ENCODE measurements around the gene AKAP8L.
A peak's percentile ranks its signal among the peaks of the same experiment; 100 is the strongest.

AKAP8L gene

GRCh38 chr19:15445227-15445605 lies 26.4 kb upstream of the AKAP8L start:
- TF ChIP-seq, protein P1, sequence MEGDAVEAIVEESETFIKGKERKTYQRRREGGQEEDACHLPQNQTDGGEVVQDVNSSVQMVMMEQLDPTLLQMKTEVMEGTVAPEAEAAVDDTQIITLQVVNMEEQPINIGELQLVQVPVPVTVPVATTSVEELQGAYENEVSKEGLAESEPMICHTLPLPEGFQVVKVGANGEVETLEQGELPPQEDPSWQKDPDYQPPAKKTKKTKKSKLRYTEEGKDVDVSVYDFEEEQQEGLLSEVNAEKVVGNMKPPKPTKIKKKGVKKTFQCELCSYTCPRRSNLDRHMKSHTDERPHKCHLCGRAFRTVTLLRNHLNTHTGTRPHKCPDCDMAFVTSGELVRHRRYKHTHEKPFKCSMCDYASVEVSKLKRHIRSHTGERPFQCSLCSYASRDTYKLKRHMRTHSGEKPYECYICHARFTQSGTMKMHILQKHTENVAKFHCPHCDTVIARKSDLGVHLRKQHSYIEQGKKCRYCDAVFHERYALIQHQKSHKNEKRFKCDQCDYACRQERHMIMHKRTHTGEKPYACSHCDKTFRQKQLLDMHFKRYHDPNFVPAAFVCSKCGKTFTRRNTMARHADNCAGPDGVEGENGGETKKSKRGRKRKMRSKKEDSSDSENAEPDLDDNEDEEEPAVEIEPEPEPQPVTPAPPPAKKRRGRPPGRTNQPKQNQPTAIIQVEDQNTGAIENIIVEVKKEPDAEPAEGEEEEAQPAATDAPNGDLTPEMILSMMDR (IDR thresholded peaks at IDR 0.05): no peak
- Histone ChIP-seq H3K27ac (no peak overlapping the region), H3K36me3 (peaks cover 12% of the 10 kb centered on the region), H3K4me3 (ENCODE audit: low read depth in 1 of 2, low read length in 1 of 2) (no peak overlapping the region), H3K4me1 (ENCODE audit: control insufficient read depth in 1 of 2, insufficient read depth in 1 of 2, low read depth in 1 of 2, low read length in 1 of 2) (peaks cover 67 to 79% of the 10 kb centered on the region in 2 experiments), H3K9me3 (no peaks in the 10 kb centered on the region), H3K27me3 (no peaks in the 10 kb centered on the region)

GRCh38 chr19:15444505-15445226 lies 25.9 kb upstream of the AKAP8L start:
- Histone ChIP-seq H3K4me1 (ENCODE audit: control insufficient read depth in 1 of 2, insufficient read depth in 1 of 2, low read depth in 1 of 2, low read length in 1 of 2) (peaks cover 70 to 79% of the 10 kb centered on the region in 2 experiments), H3K27ac (no peak overlapping the region), H3K4me3 (ENCODE audit: low read depth in 1 of 2, low read length in 1 of 2) (no peak overlapping the region), H3K36me3 (peaks cover 17% of the 10 kb centered on the region), H3K27me3 (no peaks in the 10 kb centered on the region), H3K9me3 (no peaks in the 10 kb centered on the region)
- TF ChIP-seq, protein P1 (IDR thresholded peaks at IDR 0.05): no peak

- Histone ChIP-seq H3K4me3 (ENCODE audit: low read depth in 1 of 2, low read length in 1 of 2) (no peak overlapping the region), H3K27me3 (no peaks in the 10 kb centered on the region), H3K36me3 (peaks cover 26% of the 10 kb centered on the region), H3K9me3 (no peaks in the 10 kb centered on the region), H3K4me1 (ENCODE audit: control insufficient read depth in 1 of 2, insufficient read depth in 1 of 2, low read depth in 1 of 2, low read length in 1 of 2) (peaks cover 67 to 74% of the 10 kb centered on the region in 2 experiments), H3K27ac (peak overlapping the region; percentile 88)
- TF ChIP-seq, protein P1 (IDR thresholded peaks at IDR 0.05): no peak
Observed at GRCh38 chr19:15443838-15444237, 25.1 kb upstream of the AKAP8L start.

GRCh38 chr19:15443325-15443724 lies 24.5 kb upstream of the AKAP8L start:
- H3K36me3 ChIP-seq: peaks cover 31% of the 10 kb centered on the region
- H3K27ac ChIP-seq: peak overlapping the region; percentile 88
- H3K27me3 ChIP-seq: no peaks in the 10 kb centered on the region
- no peaks in the 10 kb centered on the region for H3K9me3 ChIP-seq
- peaks cover 62 to 69% of the 10 kb centered on the region in 2 experiments for H3K4me1 ChIP-seq (ENCODE audit: control insufficient read depth in 1 of 2, insufficient read depth in 1 of 2, low read depth in 1 of 2, low read length in 1 of 2)
- no peak overlapping the region for H3K4me3 ChIP-seq (ENCODE audit: low read depth in 1 of 2, low read length in 1 of 2)
- TF ChIP-seq, protein P1 (IDR thresholded peaks at IDR 0.05): no peak

DNA sequence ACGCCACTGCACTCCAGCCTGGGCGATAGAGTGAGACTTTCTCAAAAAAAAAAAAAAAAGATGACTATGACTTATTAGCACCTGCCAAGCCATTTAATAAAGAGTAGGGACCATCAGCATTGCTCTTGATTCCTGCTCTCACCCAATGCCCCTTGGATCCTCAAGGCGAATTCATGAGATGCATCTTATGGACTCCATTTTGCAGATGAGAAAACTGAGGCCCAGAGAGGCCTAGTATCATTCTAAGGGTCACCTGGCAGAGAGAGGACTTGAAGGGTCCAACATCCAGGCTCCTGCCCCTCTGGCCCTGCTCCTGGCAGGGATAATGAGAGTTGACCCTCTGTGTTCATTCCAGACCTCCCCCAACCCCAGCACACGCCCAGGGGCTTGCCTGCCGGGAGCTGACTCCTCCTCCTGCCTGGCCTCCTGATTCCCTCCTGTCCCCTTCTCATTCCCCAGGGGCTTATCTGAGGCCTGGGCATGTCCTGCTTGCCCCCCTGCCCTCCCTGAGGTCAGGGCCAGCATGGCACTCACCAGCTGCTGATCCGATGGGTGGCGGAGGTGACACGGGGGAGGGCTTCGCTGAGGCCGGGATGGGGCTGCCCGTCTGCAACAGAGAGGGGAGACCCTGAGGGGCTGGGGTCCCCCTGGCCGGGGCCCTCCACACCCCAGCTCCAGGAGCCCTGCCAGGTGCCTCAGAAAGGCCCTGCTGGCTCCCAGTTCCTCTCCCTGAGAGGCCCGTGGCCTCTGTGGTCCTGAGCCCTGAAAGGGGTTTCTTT lies 23.5 kb upstream of the AKAP8L start:
- no peaks in the 10 kb centered on the region for H3K9me3 ChIP-seq
- peaks cover 39% of the 10 kb centered on the region for H3K36me3 ChIP-seq
- H3K4me1 ChIP-seq (ENCODE audit: control insufficient read depth in 1 of 2, insufficient read depth in 1 of 2, low read depth in 1 of 2, low read length in 1 of 2): peaks cover 56 to 59% of the 10 kb centered on the region in 2 experiments
- H3K27me3 ChIP-seq: no peaks in the 10 kb centered on the region
- H3K27ac ChIP-seq: peak overlapping the region; percentile 88
- peak overlapping the region in 1 of 2 experiments; percentile 42 for H3K4me3 ChIP-seq (ENCODE audit: low read depth in 1 of 2, low read length in 1 of 2)
- TF ChIP-seq, protein P1 (IDR thresholded peaks at IDR 0.05): no peak

Measured in neutrophil (primary cell).